Keratinocyte (primary cell): ENCODE results near the gene ARNT2. TPM values are rescaled to one million over a fixed set of nuclear protein-coding genes. Genes with fewer than 3 reads are reported as not detected.

Experiments used
- DNase-seq: peaks from one replicate; pipeline ENCODE4 v3.0.0-alpha.2; 2011; ENCODE audit warnings: low read depth, missing footprints, low spot score
- FAIRE-seq: peaks from 2 replicates; lab custom pipeline; 2011; peaks lifted over from hg19 to GRCh38; lab: Jason Lieb, UNC
- H2AFZ ChIP-seq: 2 replicates; pipeline ENCODE4 v1.6.0; 2012; ENCODE audit warnings: low read length, control low read depth, inconsistent platforms; ENCODE audit not compliant: control insufficient read depth
- H3K27ac ChIP-seq: 2 replicates; pipeline ENCODE4 v1.5.1; 2011; ENCODE audit warnings: low read length; ENCODE audit not compliant: control insufficient read depth, insufficient read depth
- H3K27me3 ChIP-seq: 3 replicates; pipeline ENCODE4 v1.6.0; 2011; ENCODE audit warnings: low read length; ENCODE audit not compliant: control insufficient read depth, insufficient read depth; ENCODE audit errors: extremely low read depth
- H3K36me3 ChIP-seq, 2 experiments: 2 replicates in 1 of 2; 3 replicates in 1 of 2; pipeline ENCODE4 v1.5.1; 2011; ENCODE audit warnings: low read length in 2 of 2, mild to moderate bottlenecking in 1 of 2; ENCODE audit not compliant: control insufficient read depth in 2 of 2, insufficient read depth in 2 of 2; ENCODE audit errors: extremely low read depth in 1 of 2
- H3K4me1 ChIP-seq: 3 replicates; pipeline ENCODE4 v1.5.1; 2011; ENCODE audit warnings: low read length; ENCODE audit not compliant: control insufficient read depth, insufficient read depth; ENCODE audit errors: extremely low read depth
- H3K4me2 ChIP-seq: 3 replicates; pipeline ENCODE4 v1.6.0; 2011; ENCODE audit warnings: low read depth, low read length; ENCODE audit not compliant: control insufficient read depth, insufficient read depth; ENCODE audit errors: extremely low read depth
- H3K4me3 ChIP-seq, 3 experiments: fragments of 200-600 bp in 1 of 3; sonication (generic) in 1 of 3; 2 replicates in 2 of 3; 3 replicates in 1 of 3; pipeline ENCODE4 v1.5.1; 2011 to 2016; ENCODE audit warnings: low read length in 3 of 3, mild to moderate bottlenecking in 3 of 3, control low read depth in 2 of 3, inconsistent platforms in 1 of 3, low read depth in 1 of 3, mixed read lengths in 1 of 3, mixed run types in 1 of 3, moderate library complexity in 1 of 3; ENCODE audit not compliant: control insufficient read depth in 2 of 3, insufficient read depth in 2 of 3; ENCODE audit errors: extremely low read depth in 1 of 3
- H3K79me2 ChIP-seq: 2 replicates; pipeline ENCODE4 v1.6.0; 2012; ENCODE audit warnings: low read length; ENCODE audit not compliant: control insufficient read depth, insufficient read depth
- H3K9ac ChIP-seq: 3 replicates; pipeline ENCODE4 v1.6.0; 2011; ENCODE audit warnings: low read length; ENCODE audit not compliant: control insufficient read depth, insufficient read depth; ENCODE audit errors: extremely low read depth
- H3K9me1 ChIP-seq: 3 replicates; pipeline ENCODE4 v1.6.0; 2011; ENCODE audit warnings: low read length; ENCODE audit not compliant: control insufficient read depth, insufficient read depth; ENCODE audit errors: extremely low read depth
- H3K9me3 ChIP-seq: 2 replicates; pipeline ENCODE4 v1.5.1; 2012; ENCODE audit warnings: low read depth, low read length; ENCODE audit not compliant: control insufficient read depth
- H4K20me1 ChIP-seq: 3 replicates; pipeline ENCODE4 v1.6.0; 2011; ENCODE audit warnings: low read length; ENCODE audit not compliant: control insufficient read depth, insufficient read depth; ENCODE audit errors: extremely low read depth
- CTCF ChIP-seq, 3 experiments: IDR thresholded peaks in 1 of 3; conservative IDR thresholded peaks in 1 of 3; optimal IDR thresholded peaks in 1 of 3; 2 replicates in 2 of 3; 3 replicates in 1 of 3; pipeline versions ENCODE3 to v1.5.1; 2011; ENCODE audit warnings: low read length in 3 of 3, mild to moderate bottlenecking in 3 of 3, moderate library complexity in 2 of 3, control low read depth in 1 of 3, inconsistent platforms in 1 of 3; ENCODE audit not compliant: insufficient read depth in 2 of 3; ENCODE audit errors: extremely low read depth in 1 of 3
- EZH2 ChIP-seq: IDR thresholded peaks from one replicate; pipeline ENCODE4 v1.6.1; 2012; ENCODE audit warnings: inconsistent platforms, mild to moderate bottlenecking, low read length, moderate library complexity
- dilution Hi-C: fragments of 300-500 bp; cut with MboI; formaldehyde crosslinking; loops from one replicate; pipeline ENCODE4 v1.7.0; 2020; ENCODE audit warnings: low sequenced_read_pairs; ENCODE audit not compliant: extremely low pct_ligation_motif_present
- polyA plus RNA-seq, 5 experiments: library from polyadenylated mRNA; depleted of rRNA in 3 of 5; stranded (reverse) in 3 of 5; stranded (forward) in 1 of 5; unstranded in 1 of 5; fragments of >200 nt; gene quantifications; 1 replicate in 1 of 5; 2 replicates in 3 of 5; 3 replicates in 1 of 5; pipeline versions ENCODE4 v1.2.1 to v1.2.3, GENCODE V29; 2011 to 2012; ENCODE audit warnings: missing spikeins in 2 of 5, low read depth in 1 of 5, low replicate concordance in 1 of 5

Gene ARNT2
- polyA plus RNA-seq, 1 donor (not counting 4 experiments of a cell fraction or from before 2014, with no cell fraction given), result 0.16 TPM

DNA sequence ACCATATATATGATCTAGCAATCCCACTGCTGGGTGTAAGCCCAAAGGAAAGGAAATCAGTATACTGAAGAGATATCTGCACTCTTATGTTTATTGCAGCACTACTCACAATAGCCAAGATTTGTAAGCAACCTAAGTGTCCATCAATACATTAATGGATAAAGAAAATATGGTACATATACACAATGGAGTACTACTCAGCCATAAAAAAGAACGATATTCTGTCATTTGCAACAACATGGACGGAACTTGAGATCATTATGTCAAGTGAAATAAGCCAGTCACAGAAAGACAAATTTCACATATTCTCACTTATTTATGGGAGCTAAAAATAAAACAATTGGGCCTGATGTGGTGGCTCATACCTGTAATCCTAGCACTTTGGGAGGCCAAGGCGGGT is 21.9 kb upstream of the ARNT2 start:
- H3K79me2 ChIP-seq, result no peaks in the 10 kb centered on the region
- DNase-seq (no peak), FAIRE-seq (no peak)
- H3K4me2 ChIP-seq, result no peak overlapping the region
- H3K27me3 ChIP-seq, result no peaks in the 10 kb centered on the region
- no peak overlapping the region for H3K27ac ChIP-seq
- H3K4me1 ChIP-seq, result no peaks in the 10 kb centered on the region
- H3K9ac ChIP-seq, result no peak overlapping the region
- dilution Hi-C loops, result no loop called here
- no peaks in the 10 kb centered on the region for H3K9me3 ChIP-seq
- TF ChIP-seq CTCF (optimal IDR thresholded peaks at IDR 0.05 in 1 of 3, IDR thresholded peaks at IDR 0.05 in 1 of 3, conservative IDR thresholded peaks at IDR 0.05 in 1 of 3; ENCODE audit: extremely low read depth in 1 of 3, insufficient read depth in 2 of 3, low read length in 3 of 3) (no peak), EZH2 (no peak)
- H3K9me1 ChIP-seq, result no peaks in the 10 kb centered on the region
- no peak overlapping the region for H3K4me3 ChIP-seq
- H3K36me3 ChIP-seq, result no peaks in the 10 kb centered on the region
- H4K20me1 ChIP-seq, result no peaks in the 10 kb centered on the region
- H2AFZ ChIP-seq, result no peak overlapping the region

- DNase-seq (no peak), FAIRE-seq (no peak)
- Histone ChIP-seq H3K79me2 (no peaks in the 10 kb centered on the region), H3K36me3 (no peaks in the 10 kb centered on the region), H3K9me3 (no peaks in the 10 kb centered on the region), H2AFZ (no peak overlapping the region), H3K4me1 (no peaks in the 10 kb centered on the region), H3K27me3 (no peaks in the 10 kb centered on the region), H3K27ac (no peak overlapping the region), H3K4me3 (no peak overlapping the region), H3K9me1 (no peaks in the 10 kb centered on the region), H3K4me2 (no peak overlapping the region), H4K20me1 (no peaks in the 10 kb centered on the region), H3K9ac (no peak overlapping the region)
- dilution Hi-C loops, result no loop called here
- TF ChIP-seq CTCF (optimal IDR thresholded peaks at IDR 0.05 in 1 of 3, IDR thresholded peaks at IDR 0.05 in 1 of 3, conservative IDR thresholded peaks at IDR 0.05 in 1 of 3; ENCODE audit: extremely low read depth in 1 of 3, insufficient read depth in 2 of 3, low read length in 3 of 3) (no peak), EZH2 (no peak)
These were observed 19.8 kb upstream of the ARNT2 start for GRCh38 chr15:80384432-80384831.
